Stimulated activated CD8-positive, alpha-beta memory T cell treated with anti-CD3 and anti-CD28 coated beads, Interleukin-4, amount 100 ng/mL, for 48 hours (primary cell): ENCODE measurements around the gene TMTC3.
"Not testable (repeated sequence)": the region's sequence is repeated elsewhere in the genome, so short reads cannot be mapped to it uniquely, and the experiment has no call there.

Experiments
- DNase-seq: peaks from one replicate; pipeline ENCODE4 v3.0.0-alpha.2; 2020

The TMTC3 gene

GRCh38 chr12:88167384-88167783 lies 25.3 kb downstream of the TMTC3 start:
- DNase-seq = no peak

- no peak for DNase-seq
These were observed 30.8 kb downstream of the TMTC3 start for GRCh38 chr12:88172844-88173407.

GRCh38 chr12:88175544-88175943 lies 33.4 kb downstream of the TMTC3 start:
- DNase-seq = no peak

GRCh38 chr12:88179436-88180014 lies 37.4 kb downstream of the TMTC3 start:
- DNase-seq = no peak

- DNase-seq = no peak
These were observed 39.8 kb downstream of the TMTC3 start for GRCh38 chr12:88181881-88182280.

GRCh38 chr12:88182416-88182815 lies 40.3 kb downstream of the TMTC3 start:
- no peak for DNase-seq

GRCh38 chr12:88184196-88184595 lies 42.1 kb downstream of the TMTC3 start:
- DNase-seq = no peak

GRCh38 chr12:88185279-88185678 lies 43.2 kb downstream of the TMTC3 start:
- DNase-seq = no peak

GRCh38 chr12:88185988-88186387 lies 43.9 kb downstream of the TMTC3 start:
- DNase-seq = no peak

GRCh38 chr12:88187571-88187970 lies 45.5 kb downstream of the TMTC3 start:
- DNase-seq = no peak

- DNase-seq = no peak
These were observed 46.1 kb downstream of the TMTC3 start for GRCh38 chr12:88188180-88188579.

- no peak for DNase-seq
These were observed 50.3 kb downstream of the TMTC3 start for GRCh38 chr12:88192426-88192825.

- no peak for DNase-seq
These were observed 52.8 kb downstream of the TMTC3 start for GRCh38 chr12:88194868-88195267.

- no peak for DNase-seq
These were observed 57.9 kb downstream of the TMTC3 start for GRCh38 chr12:88200029-88200428.

GRCh38 chr12:88202500-88202899 lies 60.4 kb downstream of the TMTC3 start:
- DNase-seq = no peak

- DNase-seq = no peak
These were observed 64.5 kb downstream of the TMTC3 start for GRCh38 chr12:88206601-88207000.

- no peak for DNase-seq
These were observed 66.0 kb downstream of the TMTC3 start for GRCh38 chr12:88207921-88208620.

GRCh38 chr12:88208661-88209060 lies 66.6 kb downstream of the TMTC3 start:
- no peak for DNase-seq

- DNase-seq = not testable (repeated sequence)
These were observed 68.2 kb downstream of the TMTC3 start for GRCh38 chr12:88210311-88210710.

GRCh38 chr12:88218293-88218692 lies 76.2 kb downstream of the TMTC3 start:
- DNase-seq = no peak

GRCh38 chr12:88219861-88220260 lies 77.8 kb downstream of the TMTC3 start:
- DNase-seq = no peak

GRCh38 chr12:88223519-88223918 lies 81.4 kb downstream of the TMTC3 start:
- DNase-seq = no peak

GRCh38 chr12:88225776-88226175 lies 83.7 kb downstream of the TMTC3 start:
- DNase-seq = no peak

GRCh38 chr12:88227263-88227662 lies 85.2 kb downstream of the TMTC3 start:
- DNase-seq = no peak

- DNase-seq = no peak
These were observed 85.8 kb downstream of the TMTC3 start for GRCh38 chr12:88227871-88228270.
